Caco-2 (cell line): ENCODE data around the gene VPS9D1. TPM values are rescaled to one million over a fixed set of nuclear protein-coding genes. Genes with fewer than 3 reads are reported as not detected.

Experiments used
- BruUV-seq: library from RNA; stranded (reverse); fragments of 400-500 nt; replicated peaks from 2 replicates; lab custom pipeline; 2021; lab: Mats Ljungman, UMichigan
- CTCF ChIA-PET: fragments of 300-600 bp; sonication (Branson Sonifier 250); formaldehyde crosslinking; loops from one replicate; lab custom pipeline; 2022; ENCODE audit warnings: antibody characterized with exemption; lab: Charles Lee
- POLR2A ChIA-PET: fragments of 300-600 bp; sonication (Branson Sonifier 250); formaldehyde crosslinking; loops from one replicate; lab custom pipeline; 2022; ENCODE audit warnings: antibody characterized with exemption; lab: Charles Lee
- DNase-seq, 2 experiments: peaks; one replicate each; pipeline versions ENCODE4 v3.0.0 to v3.0.0-alpha.2; 2020 to 2022
- H3K27me3 ChIP-seq: replicated peaks from 2 replicates; pipeline ENCODE4 v1.6.0; 2011; ENCODE audit warnings: low read length; ENCODE audit not compliant: control insufficient read depth, insufficient read depth
- H3K36me3 ChIP-seq: 2 replicates; pipeline ENCODE4 v1.5.1; 2011; ENCODE audit warnings: low read length; ENCODE audit not compliant: control insufficient read depth, insufficient read depth
- H3K4me1 ChIP-seq: fragments of 250-450 bp; sonication (Bioruptor Pico); 2 replicates; pipeline ENCODE4 v1.5.1; 2020; ENCODE audit warnings: mild to moderate bottlenecking
- H3K4me3 ChIP-seq: 2 replicates; pipeline ENCODE4 v1.5.1; 2011; ENCODE audit warnings: low read depth, mild to moderate bottlenecking, control low read depth, low read length
- H3K9me3 ChIP-seq: fragments of 250-450 bp; sonication (Bioruptor Pico); 2 replicates; pipeline ENCODE4 v1.5.1; 2020; ENCODE audit warnings: mild to moderate bottlenecking, moderate library complexity
- H3K27ac Mint-ChIP-seq: one replicate; pipeline ENCODE4 v1.8.0; 2022; ENCODE audit warnings: mixed read lengths; ENCODE audit not compliant: unreplicated experiment
- H3K27me3 Mint-ChIP-seq: one replicate; pipeline ENCODE4 v1.8.0; 2022; ENCODE audit warnings: mixed read lengths; ENCODE audit not compliant: insufficient read depth, unreplicated experiment
- H3K36me3 Mint-ChIP-seq: one replicate; pipeline ENCODE4 v1.8.0; 2022; ENCODE audit warnings: mild to moderate bottlenecking, mixed read lengths; ENCODE audit not compliant: insufficient read depth, unreplicated experiment
- H3K4me1 Mint-ChIP-seq: one replicate; pipeline ENCODE4 v1.8.0; 2022; ENCODE audit warnings: low read depth, mixed read lengths; ENCODE audit not compliant: unreplicated experiment
- H3K4me3 Mint-ChIP-seq: one replicate; pipeline ENCODE4 v1.8.0; 2022; ENCODE audit warnings: mild to moderate bottlenecking, moderate library complexity, mixed read lengths; ENCODE audit not compliant: unreplicated experiment
- H3K9me3 Mint-ChIP-seq: one replicate; pipeline ENCODE4 v1.8.0; 2022; ENCODE audit warnings: mixed read lengths; ENCODE audit not compliant: unreplicated experiment
- CTCF ChIP-seq, 2 experiments: fragments of 200-600 bp in 1 of 2; IDR thresholded peaks; 1 replicate in 1 of 2; 2 replicates in 1 of 2; pipeline versions ENCODE4 v1.5.1 to v1.8.0; 2011 to 2022; ENCODE audit warnings: antibody characterized with exemption in 1 of 2, control low read depth in 1 of 2, inconsistent platforms in 1 of 2, low read depth in 1 of 2, low read length in 1 of 2, mild to moderate bottlenecking in 1 of 2, moderate library complexity in 1 of 2; ENCODE audit not compliant: insufficient read depth in 1 of 2, severe bottlenecking in 1 of 2, unreplicated experiment in 1 of 2
- intact Hi-C: fragments of 100-400 bp; cut with micrococcal nuclease; formaldehyde crosslinking; loops from one replicate; pipeline ENCODE4 v1.10.0; 2022; ENCODE audit not compliant: unreplicated experiment
- total RNA-seq: library from RNA; stranded (reverse); gene quantifications from 2 replicates; pipeline ENCODE4 v1.2.3, GENCODE V29; 2022

The VPS9D1 gene
- total RNA-seq, 1 experiment from 2014 or later, result 6.3 TPM

- H3K4me1 ChIP-seq, result no peaks in the 10 kb centered on the region
- DNase-seq, result no peak
- TF ChIP-seq CTCF (IDR thresholded peaks at IDR 0.05; ENCODE audit: insufficient read depth in 1 of 2, low read depth in 1 of 2, low read length in 1 of 2, severe bottlenecking in 1 of 2, unreplicated experiment in 1 of 2), result no peak
- BruUV-seq, result no TSS peak
- H3K4me3 ChIP-seq, result no peak overlapping the region
- H3K9me3 ChIP-seq, result no peaks in the 10 kb centered on the region
- ChIA-PET CTCF (interaction anchor here (0.5 kb wide), 1 partner anchor 161 kb away, joined by 4 read pairs; no protein-coding TSS in a partner anchor), POLR2A (no interaction called here)
- no peaks in the 10 kb centered on the region for H3K27me3 ChIP-seq
- intact Hi-C loops, result no loop called here
- peaks cover 11% of the 10 kb centered on the region for H3K36me3 ChIP-seq
- no peaks in the 10 kb centered on the region for H3K27me3 Mint-ChIP-seq
- no peaks in the 10 kb centered on the region for H3K9me3 Mint-ChIP-seq
- no peaks in the 10 kb centered on the region for H3K4me1 Mint-ChIP-seq
- no peak overlapping the region for H3K4me3 Mint-ChIP-seq
- peaks cover 83% of the 10 kb centered on the region for H3K36me3 Mint-ChIP-seq
- H3K27ac Mint-ChIP-seq, result peak overlapping the region; percentile 73
These were observed 28.9 kb upstream of the VPS9D1 start for GRCh38 chr16:89749637-89750036.

- no peak for TF ChIP-seq CTCF (IDR thresholded peaks at IDR 0.05; ENCODE audit: insufficient read depth in 1 of 2, low read depth in 1 of 2, low read length in 1 of 2, severe bottlenecking in 1 of 2, unreplicated experiment in 1 of 2)
- H3K9me3 Mint-ChIP-seq, result no peaks in the 10 kb centered on the region
- peaks cover 11% of the 10 kb centered on the region for H3K36me3 ChIP-seq
- H3K4me1 Mint-ChIP-seq, result no peaks in the 10 kb centered on the region
- intact Hi-C loops, result no loop called here
- no peak for DNase-seq
- H3K27me3 ChIP-seq, result no peaks in the 10 kb centered on the region
- no peak overlapping the region for H3K4me3 ChIP-seq
- H3K27ac Mint-ChIP-seq, result no peak overlapping the region
- H3K4me3 Mint-ChIP-seq, result no peak overlapping the region
- no peaks in the 10 kb centered on the region for H3K27me3 Mint-ChIP-seq
- no peaks in the 10 kb centered on the region for H3K4me1 ChIP-seq
- CTCF ChIA-PET, result interaction anchor here (0.6 kb wide), 1 partner anchor 47 kb away, joined by 5 read pairs; the partner anchor contains the start of gene SPATA2L
- peaks cover 83% of the 10 kb centered on the region for H3K36me3 Mint-ChIP-seq
- POLR2A ChIA-PET, result no interaction called here
- H3K9me3 ChIP-seq, result no peaks in the 10 kb centered on the region
- no TSS peak for BruUV-seq
These were observed 28.2 kb upstream of the VPS9D1 start for GRCh38 chr16:89748921-89749320.

- no TSS peak for BruUV-seq
- peaks cover 11% of the 10 kb centered on the region for H3K36me3 ChIP-seq
- POLR2A ChIA-PET, result no interaction called here
- no peaks in the 10 kb centered on the region for H3K4me1 ChIP-seq
- Mint-ChIP-seq H3K4me3 (no peak overlapping the region), H3K27me3 (no peaks in the 10 kb centered on the region), H3K27ac (no peak overlapping the region), H3K36me3 (peaks cover 84% of the 10 kb centered on the region), H3K9me3 (no peaks in the 10 kb centered on the region), H3K4me1 (no peaks in the 10 kb centered on the region)
- no peaks in the 10 kb centered on the region for H3K9me3 ChIP-seq
- no peak for TF ChIP-seq CTCF (IDR thresholded peaks at IDR 0.05; ENCODE audit: insufficient read depth in 1 of 2, low read depth in 1 of 2, low read length in 1 of 2, severe bottlenecking in 1 of 2, unreplicated experiment in 1 of 2)
- CTCF ChIA-PET, result no interaction called here
- intact Hi-C loops, result no loop called here
- no peaks in the 10 kb centered on the region for H3K27me3 ChIP-seq
- H3K4me3 ChIP-seq, result no peak overlapping the region
- no peak for DNase-seq
These were observed 27.4 kb upstream of the VPS9D1 start for GRCh38 chr16:89748076-89748475.
